NCI-H1048 (cell line): ENCODE results near the gene ZNRF4.

Experiments
- DNase-seq: peaks from one replicate; lab custom pipeline; 2025; lab: John Stamatoyannopoulos, UW

Gene ZNRF4

GRCh38 chr19:5443723-5444122 lies 11.5 kb upstream of the ZNRF4 start:
- no peak for DNase-seq

GRCh38 chr19:5444431-5444830 lies 10.8 kb upstream of the ZNRF4 start:
- no peak for DNase-seq

GRCh38 chr19:5445071-5445470 lies 10.1 kb upstream of the ZNRF4 start:
- no peak for DNase-seq

- no peak for DNase-seq
Measured at GRCh38 chr19:5445561-5446055, 9.6 kb upstream of the ZNRF4 start.

GRCh38 chr19:5447700-5448311 lies 7.4 kb upstream of the ZNRF4 start:
- no peak for DNase-seq

GRCh38 chr19:5448374-5448773 lies 6.8 kb upstream of the ZNRF4 start:
- DNase-seq, result no peak

GRCh38 chr19:5450482-5451126 lies 4.6 kb upstream of the ZNRF4 start:
- DNase-seq, result no peak

- no peak for DNase-seq
Measured at GRCh38 chr19:5451494-5451893, 3.7 kb upstream of the ZNRF4 start.

GRCh38 chr19:5452594-5453565 lies 2.3 kb upstream of the ZNRF4 start:
- DNase-seq, result no peak

- no peak for DNase-seq
Measured at GRCh38 chr19:5454743-5455142, 474 bp upstream of the ZNRF4 start.

GRCh38 chr19:5456130-5456840 lies 1.1 kb downstream of the ZNRF4 start:
- DNase-seq, result no peak

GRCh38 chr19:5456841-5457200 lies 1.6 kb downstream of the ZNRF4 start:
- DNase-seq, result no peak

- DNase-seq, result no peak
Measured at GRCh38 chr19:5457709-5458108, 2.5 kb downstream of the ZNRF4 start.

GRCh38 chr19:5458420-5458819 lies 3.2 kb downstream of the ZNRF4 start:
- no peak for DNase-seq

GRCh38 chr19:5459360-5459759 lies 4.1 kb downstream of the ZNRF4 start:
- DNase-seq, result no peak

GRCh38 chr19:5460748-5461147 lies 5.5 kb downstream of the ZNRF4 start:
- DNase-seq, result no peak

- no peak for DNase-seq
Measured at GRCh38 chr19:5463959-5464358, 8.7 kb downstream of the ZNRF4 start.

- DNase-seq, result no peak
Measured at GRCh38 chr19:5466072-5466471, 10.9 kb downstream of the ZNRF4 start.

GRCh38 chr19:5466814-5467291 lies 11.6 kb downstream of the ZNRF4 start:
- no peak for DNase-seq

- DNase-seq, result no peak
Measured at GRCh38 chr19:5470264-5470671, 15.1 kb downstream of the ZNRF4 start.

GRCh38 chr19:5472286-5472685 lies 17.1 kb downstream of the ZNRF4 start:
- no peak for DNase-seq

GRCh38 chr19:5473646-5474045 lies 18.4 kb downstream of the ZNRF4 start:
- no peak for DNase-seq
